ENCODE data around the gene PRKRIP1. TPM values are rescaled to one million over a fixed set of nuclear protein-coding genes. Genes with fewer than 3 reads are reported as not detected.
A peak's percentile ranks its signal among the peaks of the same experiment; 100 is the strongest.

The PRKRIP1 gene
- total and polyA plus RNA-seq, 9 donors, result 17.4 to 28.8 (median 23.9) TPM

DNA sequence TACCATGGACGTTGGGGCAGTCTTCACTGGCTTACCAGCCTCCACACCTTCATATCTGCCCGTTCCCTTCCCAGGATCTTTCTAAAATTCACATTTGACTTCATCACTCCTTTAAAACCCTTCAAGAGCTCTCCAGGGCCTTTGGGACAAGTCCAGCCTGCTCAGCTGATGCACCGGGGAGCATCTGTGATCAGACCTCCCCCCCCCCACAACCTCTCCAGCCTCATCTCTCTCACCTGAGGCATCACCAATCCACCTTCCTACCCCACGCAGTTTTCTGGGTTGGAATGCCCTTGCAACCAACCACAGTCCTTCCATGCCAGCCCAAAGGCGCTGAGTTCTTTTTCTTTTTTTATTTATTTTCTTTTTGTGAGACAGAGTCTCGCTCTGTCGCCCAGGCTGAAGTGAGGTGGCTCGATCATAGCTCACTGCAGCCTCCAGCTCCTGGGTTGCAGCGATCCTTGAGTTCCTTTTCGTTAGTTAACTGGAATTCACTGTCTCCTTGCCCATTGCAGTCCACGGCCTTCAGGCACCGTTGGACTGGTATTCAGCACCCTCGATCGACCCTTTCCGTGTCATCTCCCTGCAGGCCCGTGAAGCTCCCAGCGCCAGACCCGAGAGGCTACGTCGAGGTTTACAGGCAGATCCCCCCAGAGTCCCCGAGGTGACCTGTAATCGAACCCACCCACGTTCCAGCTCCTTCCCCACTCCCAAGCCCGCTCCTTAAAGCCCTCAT lies 67.8 kb downstream of the PRKRIP1 start:
- DNase-seq, result no peak
- Histone ChIP-seq H3K4me3 (peak overlapping the region; percentile 84), H3K9me3 (no peaks in the 10 kb centered on the region), H3K27me3 (no peaks in the 10 kb centered on the region), H3K36me3 (no peaks in the 10 kb centered on the region), H3K4me1 (ENCODE audit: insufficient read depth) (peaks cover 14% of the 10 kb centered on the region), H3K27ac (peak overlapping the region; percentile 31 to 85)
- TF ChIP-seq POLR2A (IDR thresholded peaks at IDR 0.05) (no peak), EP300 (IDR thresholded peaks at IDR 0.05) (no peak)
- TF ChIP-seq, protein P1, sequence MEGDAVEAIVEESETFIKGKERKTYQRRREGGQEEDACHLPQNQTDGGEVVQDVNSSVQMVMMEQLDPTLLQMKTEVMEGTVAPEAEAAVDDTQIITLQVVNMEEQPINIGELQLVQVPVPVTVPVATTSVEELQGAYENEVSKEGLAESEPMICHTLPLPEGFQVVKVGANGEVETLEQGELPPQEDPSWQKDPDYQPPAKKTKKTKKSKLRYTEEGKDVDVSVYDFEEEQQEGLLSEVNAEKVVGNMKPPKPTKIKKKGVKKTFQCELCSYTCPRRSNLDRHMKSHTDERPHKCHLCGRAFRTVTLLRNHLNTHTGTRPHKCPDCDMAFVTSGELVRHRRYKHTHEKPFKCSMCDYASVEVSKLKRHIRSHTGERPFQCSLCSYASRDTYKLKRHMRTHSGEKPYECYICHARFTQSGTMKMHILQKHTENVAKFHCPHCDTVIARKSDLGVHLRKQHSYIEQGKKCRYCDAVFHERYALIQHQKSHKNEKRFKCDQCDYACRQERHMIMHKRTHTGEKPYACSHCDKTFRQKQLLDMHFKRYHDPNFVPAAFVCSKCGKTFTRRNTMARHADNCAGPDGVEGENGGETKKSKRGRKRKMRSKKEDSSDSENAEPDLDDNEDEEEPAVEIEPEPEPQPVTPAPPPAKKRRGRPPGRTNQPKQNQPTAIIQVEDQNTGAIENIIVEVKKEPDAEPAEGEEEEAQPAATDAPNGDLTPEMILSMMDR (IDR thresholded peaks at IDR 0.05), result no peak
- intact Hi-C loops (cut with DNase I), result no loop called here
- WGBS, 3 donors, result 8 to 11% (median 9%) methylated on average over 24 of the region's 24 CpGs

DNA sequence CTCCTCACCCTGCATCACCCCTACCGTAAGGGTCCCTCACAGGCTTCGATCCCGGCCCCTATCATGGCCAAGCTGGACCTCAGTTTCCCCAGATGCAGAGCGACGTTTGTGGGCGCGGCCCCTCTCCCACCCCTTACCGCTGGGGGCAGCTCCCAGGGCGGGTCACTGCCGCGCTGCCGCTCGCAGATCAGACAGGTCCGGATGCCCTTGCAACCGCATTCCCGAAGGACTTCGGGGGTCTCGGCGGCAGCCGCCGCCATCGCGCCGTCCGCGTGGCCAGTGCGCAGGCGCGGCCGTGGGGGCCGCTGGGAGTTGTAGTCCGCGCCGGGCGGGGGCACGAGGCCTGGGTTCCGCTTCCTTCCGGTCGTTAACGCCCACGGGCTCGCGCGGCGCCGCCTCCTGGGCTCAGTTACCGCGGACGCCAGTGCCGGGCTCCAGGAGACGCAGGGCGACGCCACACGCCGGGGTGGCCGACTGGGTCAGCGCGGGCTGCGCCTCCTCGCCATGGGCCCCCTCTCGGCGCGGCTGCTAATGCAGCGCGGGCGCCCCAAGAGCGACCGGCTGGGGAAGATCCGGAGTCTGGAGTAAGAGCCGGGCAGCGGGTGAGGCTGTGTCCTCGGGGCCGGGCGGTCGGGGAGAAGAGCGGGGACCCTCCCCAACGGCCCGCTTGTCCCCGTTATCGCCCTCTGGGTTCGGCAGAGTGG lies 68.6 kb downstream of the PRKRIP1 start, which contains the start of the genes ALKBH4 and LRWD1:
ALKBH4 (minus strand) TSS at position 287 of the 704 bp plus-strand sequence; CDS start at position 260, 27 bp downstream.
LRWD1 (plus strand) TSS at position 408 of the 704 bp plus-strand sequence; CDS start at position 505, 97 bp downstream.
- Histone ChIP-seq H3K9me3 (no peaks in the 10 kb centered on the region), H3K4me1 (ENCODE audit: insufficient read depth) (peaks cover 14% of the 10 kb centered on the region), H3K27me3 (no peaks in the 10 kb centered on the region), H3K27ac (peak within 1 kb of the TSS; percentile 31 to 85), H3K4me3 (peak within 1 kb of the TSS; percentile 84), H3K36me3 (no peaks in the 10 kb centered on the region)
- 0 to 1% (median 0%) methylated on average over 49 to 81 of the region's 81 CpGs for WGBS, 3 donors
- intact Hi-C loops (cut with DNase I), result no loop called here
- DNase-seq, result peak; percentile 91 to 96 (median 93)
- TF ChIP-seq POLR2A (IDR thresholded peaks at IDR 0.05), result peak; percentile 33
- TF ChIP-seq, protein P1 (IDR thresholded peaks at IDR 0.05), result peak in 2 of 3 donors; percentile 23 to 28
- TF ChIP-seq EP300 (IDR thresholded peaks at IDR 0.05), result no peak

DNA sequence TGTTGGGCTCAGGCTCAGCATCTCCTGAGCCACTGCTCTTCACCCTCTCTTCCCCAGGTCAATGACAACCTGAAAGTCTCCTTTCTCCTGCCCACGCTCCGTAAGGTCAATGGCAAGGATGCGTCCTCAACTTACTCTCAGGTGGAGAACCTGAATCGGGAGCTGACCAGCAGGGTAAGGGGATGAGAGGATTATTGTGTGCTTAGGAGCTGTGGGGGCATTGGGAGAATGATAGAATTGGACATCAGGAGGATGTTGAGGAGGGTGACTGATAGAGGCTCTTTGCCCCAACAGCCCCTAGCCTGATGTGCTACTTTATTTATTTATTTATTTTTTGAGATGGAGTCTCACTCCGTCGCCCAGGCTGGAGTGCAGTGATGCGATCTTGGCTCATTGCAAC lies 69.9 kb downstream of the PRKRIP1 start:
- Histone ChIP-seq H3K9me3 (no peaks in the 10 kb centered on the region), H3K4me3 (no peak overlapping the region), H3K27me3 (no peaks in the 10 kb centered on the region), H3K36me3 (no peaks in the 10 kb centered on the region), H3K4me1 (ENCODE audit: insufficient read depth) (peaks cover 14% of the 10 kb centered on the region), H3K27ac (no peak overlapping the region)
- intact Hi-C loops (cut with DNase I), result no loop called here
- TF ChIP-seq, protein P1 (IDR thresholded peaks at IDR 0.05), result no peak
- TF ChIP-seq EP300 (IDR thresholded peaks at IDR 0.05), result no peak
- no peak for TF ChIP-seq POLR2A (IDR thresholded peaks at IDR 0.05)
- 92 to 95% (median 95%) methylated on average over 7 of the region's 7 CpGs for WGBS, 3 donors
- no peak for DNase-seq

DNA sequence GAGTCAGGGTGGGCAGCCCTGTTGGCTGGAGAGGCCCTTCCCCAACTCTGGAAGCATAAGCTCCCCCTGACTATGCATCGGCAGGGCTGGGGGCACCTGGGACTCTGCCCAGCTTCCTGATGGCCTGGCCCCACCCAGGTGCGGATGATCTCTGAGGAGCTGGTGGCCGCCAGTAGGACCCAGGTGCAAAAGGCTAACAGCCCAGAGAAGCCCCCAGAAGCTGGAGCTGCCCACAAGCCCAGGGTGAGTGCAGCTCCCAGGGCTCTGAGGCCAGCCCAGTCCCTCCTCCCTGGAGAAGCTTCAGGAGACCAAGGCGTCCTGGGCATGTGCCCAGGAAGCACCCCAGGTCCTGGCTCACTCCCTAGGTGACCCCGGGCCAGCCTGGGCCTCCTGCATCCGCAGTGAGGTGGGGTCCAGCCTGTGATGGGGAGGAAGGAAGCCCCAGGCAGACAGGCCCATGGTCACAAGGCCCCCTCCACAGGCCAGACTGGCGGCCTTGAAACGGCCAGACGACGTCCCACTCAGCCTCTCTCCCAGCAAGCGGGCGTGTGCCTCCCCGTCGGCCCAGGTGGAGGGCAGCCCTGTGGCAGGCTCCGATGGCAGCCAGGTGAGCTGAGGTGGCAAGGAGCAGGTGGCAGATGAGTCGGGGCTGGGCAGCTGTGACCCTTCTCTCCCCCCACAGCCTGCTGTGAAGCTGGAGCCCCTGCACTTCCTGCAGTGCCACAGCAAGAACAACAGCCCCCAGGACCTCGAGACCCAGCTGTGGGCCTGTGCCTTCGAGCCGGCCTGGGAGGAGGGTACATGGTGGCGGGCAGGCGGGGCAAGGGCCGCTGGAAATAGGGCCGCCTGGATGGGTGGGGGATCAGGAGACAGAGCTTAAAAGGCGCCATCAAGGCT lies 71.7 kb downstream of the PRKRIP1 start:
- Histone ChIP-seq H3K36me3 (no peaks in the 10 kb centered on the region), H3K4me1 (ENCODE audit: insufficient read depth) (peaks cover 14% of the 10 kb centered on the region), H3K4me3 (no peak overlapping the region), H3K9me3 (no peaks in the 10 kb centered on the region), H3K27ac (no peak overlapping the region), H3K27me3 (no peaks in the 10 kb centered on the region)
- TF ChIP-seq EP300 (IDR thresholded peaks at IDR 0.05) (no peak), POLR2A (IDR thresholded peaks at IDR 0.05) (no peak)
- TF ChIP-seq, protein P1 (IDR thresholded peaks at IDR 0.05), result no peak
- intact Hi-C loops (cut with DNase I), result no loop called here
- DNase-seq, result peak in 2 of 5 donors; percentile 28 to 38
- WGBS, 3 donors, result 72 to 86% (median 82%) methylated on average over 23 to 24 of the region's 24 CpGs
